ENCODE data around the gene TANK. TPM values are rescaled to one million over a fixed set of nuclear protein-coding genes. Genes with fewer than 3 reads are reported as not detected.

Gene TANK
- total RNA-seq, 1 experiment from 2014 or later, result 52.5 TPM

GRCh38 chr2:161121622-161122021 is 38.6 kb upstream of the TANK start:
- H3K79me2 ChIP-seq (ENCODE audit: insufficient read depth, low read length), result no peaks in the 10 kb centered on the region
- CTCF ChIA-PET, result no interaction called here
- no peak overlapping the region for H3K9ac ChIP-seq (ENCODE audit: low read length)
- no peaks in the 10 kb centered on the region for H3K36me3 ChIP-seq (ENCODE audit: control insufficient read depth in 1 of 2, insufficient read depth in 2 of 2, low read length in 2 of 2)
- H3K27me3 ChIP-seq (ENCODE audit: insufficient read depth, low read length), result no peaks in the 10 kb centered on the region
- no peak overlapping the region for H3K4me3 ChIP-seq (replicated peaks in 1 of 2; ENCODE audit: low read depth in 1 of 2, low read length in 2 of 2)
- RAD21 ChIA-PET (ENCODE audit: low non-redundant PET in 1 of 2, low total read pairs in 2 of 2, uncharacterized antibody in 2 of 2, unreplicated experiment in 2 of 2), result no interaction called here
- H3K4me1 ChIP-seq (ENCODE audit: control insufficient read depth in 1 of 2, insufficient read depth in 2 of 2, low read length in 2 of 2), result peaks cover 56 to 58% of the 10 kb centered on the region in 2 experiments
- no peaks in the 10 kb centered on the region for H4K20me1 ChIP-seq (ENCODE audit: insufficient read depth)
- H3K9me3 ChIP-seq (ENCODE audit: control insufficient read depth in 1 of 2, insufficient read depth in 1 of 2, low read depth in 1 of 2, low read length in 2 of 2), result no peaks in the 10 kb centered on the region
- H3K4me2 ChIP-seq (ENCODE audit: low read length), result no peak overlapping the region
- peak overlapping the region; percentile 98 for H3K27ac ChIP-seq (ENCODE audit: low read depth, low read length)
- intact Hi-C loops (cut with micrococcal nuclease), result loop anchor here (5.0 kb wide), 1 partner anchor 909 kb away; no protein-coding TSS in a partner anchor
- H3K9me2 ChIP-seq (ENCODE audit: insufficient read depth), result no peaks in the 10 kb centered on the region
- POLR2A ChIA-PET, result interaction anchor here (1.2 kb wide), 1 partner anchor 9 kb away, joined by 3 read pairs; no protein-coding TSS in a partner anchor
- TF ChIP-seq JUND (IDR thresholded peaks at IDR 0.05) (no peak), CBX3 (IDR thresholded peaks at IDR 0.05; ENCODE audit: low read depth) (no peak), RAD21 (IDR thresholded peaks at IDR 0.05; ENCODE audit: low read depth) (no peak)
- DNase-seq (ENCODE audit: low read depth, low spot score) (no peak), ATAC-seq (no peak)
- H2AFZ ChIP-seq (ENCODE audit: low read depth, low read length, poor library complexity, severe bottlenecking), result peak overlapping the region; percentile 37
- no TSS peak for BruUV-seq (replicated peaks)

DNA sequence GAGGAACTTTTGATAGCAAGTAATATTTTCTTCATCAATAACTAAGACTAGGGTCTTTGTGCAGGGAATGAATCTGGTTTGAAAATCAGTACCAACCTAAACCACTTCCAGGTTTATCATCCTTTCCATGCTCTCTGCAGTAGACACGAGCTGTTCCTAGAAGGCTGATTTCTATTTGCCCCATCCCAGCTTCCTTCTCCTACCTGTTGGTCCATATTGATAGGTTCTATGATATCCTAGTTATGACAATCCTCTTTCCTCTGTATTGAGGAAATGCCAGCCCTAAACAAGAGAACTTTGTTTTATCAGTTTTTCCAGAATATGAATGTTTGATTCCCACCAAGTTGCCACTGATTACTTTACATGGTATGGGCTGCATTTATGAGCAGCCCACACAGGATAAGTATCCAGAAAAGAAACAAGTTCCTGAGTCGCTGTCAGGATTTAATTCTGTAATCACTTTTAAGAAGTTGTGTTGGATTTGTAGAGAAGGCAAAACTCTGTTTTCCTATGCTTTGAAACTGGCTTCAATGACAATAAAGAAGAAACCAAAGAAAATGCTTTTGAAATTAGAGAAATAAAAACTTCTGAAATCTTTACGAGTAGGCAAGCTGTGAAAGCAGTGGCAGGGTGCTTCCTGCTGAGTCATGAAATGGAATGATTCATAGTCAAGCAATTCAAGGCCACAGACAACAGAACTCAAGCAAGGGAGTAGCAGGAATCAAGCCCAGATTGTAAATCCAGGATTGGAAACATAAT is 37.3 kb upstream of the TANK start:
- Histone ChIP-seq H3K36me3 (ENCODE audit: control insufficient read depth in 1 of 2, insufficient read depth in 2 of 2, low read length in 2 of 2) (no peaks in the 10 kb centered on the region), H3K4me1 (ENCODE audit: control insufficient read depth in 1 of 2, insufficient read depth in 2 of 2, low read length in 2 of 2) (peaks cover 69 to 71% of the 10 kb centered on the region in 2 experiments), H3K27me3 (ENCODE audit: insufficient read depth, low read length) (no peaks in the 10 kb centered on the region), H3K79me2 (ENCODE audit: insufficient read depth, low read length) (no peaks in the 10 kb centered on the region), H3K27ac (ENCODE audit: low read depth, low read length) (peak overlapping the region; percentile 98), H3K4me3 (replicated peaks in 1 of 2; ENCODE audit: low read depth in 1 of 2, low read length in 2 of 2) (peak overlapping the region; percentile 18 to 46), H3K9me3 (ENCODE audit: control insufficient read depth in 1 of 2, insufficient read depth in 1 of 2, low read depth in 1 of 2, low read length in 2 of 2) (no peaks in the 10 kb centered on the region), H3K9ac (ENCODE audit: low read length) (peak overlapping the region; percentile 54), H2AFZ (ENCODE audit: low read depth, low read length, poor library complexity, severe bottlenecking) (peak overlapping the region; percentile 37), H3K9me2 (ENCODE audit: insufficient read depth) (no peaks in the 10 kb centered on the region), H4K20me1 (ENCODE audit: insufficient read depth) (no peaks in the 10 kb centered on the region), H3K4me2 (ENCODE audit: low read length) (peak overlapping the region; percentile 75)
- RAD21 ChIA-PET (ENCODE audit: low non-redundant PET in 1 of 2, low total read pairs in 2 of 2, uncharacterized antibody in 2 of 2, unreplicated experiment in 2 of 2), result no interaction called here
- POLR2A ChIA-PET, result interaction anchor here (1.2 kb wide), 2 partner anchors 10 to 16 kb away, joined by 3 to 4 read pairs; no protein-coding TSS in a partner anchor
- ATAC-seq (peak; percentile 86), DNase-seq (ENCODE audit: low read depth, low spot score) (peak; percentile 81)
- TSS peak; percentile 67 for BruUV-seq (replicated peaks)
- CTCF ChIA-PET, result interaction anchor here (1.0 kb wide), 1 partner anchor 59 kb away, joined by 3 read pairs; no protein-coding TSS in a partner anchor
- intact Hi-C loops (cut with micrococcal nuclease), result loop anchor here (5.0 kb wide), 1 partner anchor 911 kb away; no protein-coding TSS in a partner anchor
- TF ChIP-seq ZBTB33 (IDR thresholded peaks at IDR 0.05; ENCODE audit: extremely low read depth, insufficient replicate concordance, low read length) (no peak), ZFX (IDR thresholded peaks at IDR 0.05) (no peak), TCF7L2 (IDR thresholded peaks at IDR 0.05; ENCODE audit: borderline replicate concordance, extremely low read depth, insufficient read depth, insufficient read length) (peak; percentile 96), POLR2A (IDR thresholded peaks at IDR 0.05; ENCODE audit: borderline replicate concordance, extremely low read depth, insufficient read depth, insufficient read length) (no peak), YY1 (IDR thresholded peaks at IDR 0.05; ENCODE audit: extremely low read depth, insufficient replicate concordance, low read depth, low read length) (peak; percentile 45), ZNF274 (IDR thresholded peaks at IDR 0.05; ENCODE audit: low read depth, low read length) (no peak), CBX3 (IDR thresholded peaks at IDR 0.05; ENCODE audit: low read depth) (peak; percentile 74; the same call in 1 of the 2 replicates), SP1 (IDR thresholded peaks at IDR 0.05; ENCODE audit: low read depth) (peak; percentile 92), RAD21 (IDR thresholded peaks at IDR 0.05; ENCODE audit: low read depth) (peak; percentile 12; the same call in 1 of the 2 replicates), SIN3A (IDR thresholded peaks at IDR 0.05; ENCODE audit: low read depth) (peak; percentile 22), CEBPB (IDR thresholded peaks at IDR 0.05; ENCODE audit: low read depth) (peak; percentile 69), EZH2phosphoT487 (IDR thresholded peaks at IDR 0.05; ENCODE audit: borderline replicate concordance) (no peak), EZH2 (IDR thresholded peaks at IDR 0.05) (no peak)
- TF ChIP-seq, protein P1, sequence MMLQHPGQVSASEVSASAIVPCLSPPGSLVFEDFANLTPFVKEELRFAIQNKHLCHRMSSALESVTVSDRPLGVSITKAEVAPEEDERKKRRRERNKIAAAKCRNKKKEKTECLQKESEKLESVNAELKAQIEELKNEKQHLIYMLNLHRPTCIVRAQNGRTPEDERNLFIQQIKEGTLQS (IDR thresholded peaks at IDR 0.05), result peak; percentile 59; the same call in 1 of the 2 replicates

Data from HCT116 (cell line).